HepG2 (cell line): ENCODE results near the gene VAMP2. TPM values are rescaled to one million over a fixed set of nuclear protein-coding genes. Genes with fewer than 3 reads are reported as not detected.

Source experiments
- ATAC-seq: fragments of 200-7000 bp; cut with Tn5 transposase; 3 replicates; pipeline ENCODE4 v1.9.1; 2020; ENCODE audit warnings: mild to moderate bottlenecking, moderate library complexity
- BruUV-seq: library from RNA; stranded (reverse); fragments of 400-500 nt; replicated peaks from 2 replicates; lab custom pipeline; 2021; lab: Mats Ljungman, UMichigan
- CTCF ChIA-PET: fragments of 300-600 bp; formaldehyde crosslinking; extraction: SDS; loops from one replicate; lab custom pipeline; 2021; ENCODE audit warnings: low total read pairs, inconsistent platforms, low intra/inter-chr PET ratio; lab: Yijun Ruan, JAX
- POLR2A ChIA-PET: fragments of 350-600 bp; sonication (Branson Sonifier 250); formaldehyde crosslinking; loops from one replicate; lab custom pipeline; 2020; ENCODE audit warnings: antibody characterized with exemption, inconsistent platforms; lab: Yijun Ruan, JAX
- DNase-seq: peaks from one replicate; pipeline ENCODE4 v3.0.0-alpha.2; 2015; ENCODE audit warnings: low spot score
- FAIRE-seq: peaks from 3 replicates; lab custom pipeline; 2011; peaks lifted over from hg19 to GRCh38; lab: Jason Lieb, UNC
- H2AFZ ChIP-seq: one replicate; pipeline ENCODE4 v1.6.1; 2011; ENCODE audit warnings: low read length, inconsistent platforms
- H3K27ac ChIP-seq: fragments of 300-600 bp; 3 replicates; pipeline ENCODE4 v1.8.0; 2011; ENCODE audit warnings: mixed run types, mild to moderate bottlenecking, mixed read lengths, low read length, inconsistent platforms; ENCODE audit not compliant: insufficient read depth; ENCODE audit errors: extremely low read length
- H3K27me3 ChIP-seq, 2 experiments: fragments of 200-600 bp in 1 of 2; 2 replicates in 1 of 2; 3 replicates in 1 of 2; pipeline versions ENCODE4 v1.6.0 to v1.8.0; 2011; ENCODE audit warnings: low read length in 2 of 2, mild to moderate bottlenecking in 2 of 2, moderate library complexity in 2 of 2, inconsistent platforms in 1 of 2; ENCODE audit not compliant: insufficient read depth in 2 of 2, control insufficient read depth in 1 of 2
- H3K36me3 ChIP-seq, 2 experiments: fragments of 200-600 bp in 1 of 2; replicated peaks in 1 of 2; 2 replicates in 1 of 2; 3 replicates in 1 of 2; pipeline versions ENCODE4 v1.5.1 to v1.8.0; 2011; ENCODE audit warnings: low read length in 2 of 2, inconsistent platforms in 1 of 2; ENCODE audit not compliant: insufficient read depth in 2 of 2, control insufficient read depth in 1 of 2
- H3K4me1 ChIP-seq: 2 replicates; pipeline ENCODE4 v1.5.1; 2012; ENCODE audit warnings: low read length, inconsistent platforms; ENCODE audit not compliant: insufficient read depth
- H3K4me2 ChIP-seq: 2 replicates; pipeline ENCODE4 v1.6.0; 2011; ENCODE audit warnings: low read depth, low read length, inconsistent platforms
- H3K4me3 ChIP-seq, 3 experiments: fragments of 200-600 bp in 1 of 3; sonication (generic), shearing (Covaris generic) in 1 of 3; replicated peaks in 1 of 3; 2 replicates each; pipeline ENCODE4 v1.5.1; 2011 to 2016; ENCODE audit warnings: low read length in 3 of 3, inconsistent platforms in 2 of 3, low read depth in 2 of 3, mild to moderate bottlenecking in 2 of 3, control low read depth in 1 of 3, mixed read lengths in 1 of 3; ENCODE audit not compliant: insufficient read depth in 1 of 3
- H3K79me2 ChIP-seq: one replicate; pipeline ENCODE4 v1.6.1; 2011; ENCODE audit warnings: low read length, inconsistent platforms; ENCODE audit not compliant: insufficient read depth
- H3K9ac ChIP-seq: 2 replicates; pipeline ENCODE4 v1.6.0; 2011; ENCODE audit warnings: mild to moderate bottlenecking, low read depth, low read length, inconsistent platforms; ENCODE audit not compliant: insufficient read depth
- H3K9me3 ChIP-seq: 2 replicates; pipeline ENCODE4 v1.5.1; 2012; ENCODE audit warnings: mild to moderate bottlenecking, low read length
- H4K20me1 ChIP-seq: 2 replicates; pipeline ENCODE4 v1.6.0; 2011; ENCODE audit warnings: inconsistent platforms, mild to moderate bottlenecking, low read length, moderate library complexity; ENCODE audit not compliant: insufficient read depth
- HNF1A ChIP-seq, 2 experiments: sonication (generic) in 1 of 2; formaldehyde crosslinking in 1 of 2; IDR thresholded peaks; 2 replicates each; pipeline versions ENCODE4 v1.4.0 to v1.6.1; 2016 to 2020; ENCODE audit warnings: borderline replicate concordance in 1 of 2, low read depth in 1 of 2, mild to moderate bottlenecking in 1 of 2, missing genetic modification reagents in 1 of 2
- KDM5B ChIP-seq: sonication (generic); formaldehyde crosslinking; IDR thresholded peaks from 2 replicates; pipeline ENCODE4 v1.4.0; 2020; ENCODE audit warnings: missing genetic modification reagents, mild to moderate bottlenecking, borderline replicate concordance
- RBFOX2 ChIP-seq: fragments of 200-400 bp; formaldehyde crosslinking; IDR thresholded peaks from 2 replicates; pipeline ENCODE4 v1.6.1; 2017; ENCODE audit warnings: low read depth, mild to moderate bottlenecking, low read length
- WGBS: methylation state at CpG from one replicate; pipeline ENCODE4 v1.1.6; 2017; ENCODE audit warnings: low lambda C conversion rate; 5-methylcytosine and 5-hydroxymethylcytosine counted together
- in situ Hi-C: cut with HindIII; loops from 2 replicates; pipeline ENCODE4 v1.10.0; 2017; ENCODE audit warnings: low pct_unique_long_range_greater_than_20kb; ENCODE audit not compliant: extremely low pct_ligation_motif_present
- intact Hi-C: fragments of 100-400 bp; cut with micrococcal nuclease; formaldehyde crosslinking; loops from one replicate; pipeline ENCODE4 v1.10.0; 2022; ENCODE audit not compliant: unreplicated experiment
- polyA plus RNA-seq, 8 experiments: library from polyadenylated mRNA; depleted of rRNA in 3 of 8; stranded (reverse) in 7 of 8; unstranded in 1 of 8; fragments of >200 nt; fragmentation: Illumina TruSeq in 4 of 8; extraction: Trizol in 4 of 8; gene quantifications; 2 replicates each; pipeline versions ENCODE4 v1.2.1 to v1.2.3, GENCODE V29; 2011 to 2016; ENCODE audit warnings: low read depth in 4 of 8, missing spikeins in 1 of 8, mixed read lengths in 1 of 8; ENCODE audit not compliant: insufficient read depth in 1 of 8
- total RNA-seq, 5 experiments: library from RNA; depleted of rRNA; stranded (reverse); fragments of >200 nt; fragmentation: Illumina TruSeq; extraction: Trizol; gene quantifications; 2 replicates each; pipeline ENCODE4 v1.2.3, GENCODE V29; 2016; ENCODE audit warnings: low read depth in 1 of 5

VAMP2 gene
- total and polyA plus RNA-seq, 2 of the 13 experiments (the other 11 are each of a cell fraction or from before 2014, with no cell fraction given) = 3.9 to 17.2 TPM

- no TSS peak for BruUV-seq
- no peaks in the 10 kb centered on the region for H4K20me1 ChIP-seq
- TF ChIP-seq HNF1A (IDR thresholded peaks at IDR 0.05; ENCODE audit: low read depth) = no peak
- TF ChIP-seq HNF1A (CRISPR knock-in tag; IDR thresholded peaks at IDR 0.05; ENCODE audit: borderline replicate concordance) = no peak
- 0 out of 2 replicates have a peak, but pooled peaks have one; percentile 16 for TF ChIP-seq RBFOX2
- TF ChIP-seq KDM5B (CRISPR knock-in tag) = no peak
- H3K9ac ChIP-seq = peak overlapping the region; percentile 68; the same call in 1 of the 2 replicates
- peaks cover 13 to 28% of the 10 kb centered on the region in 2 experiments; a peak in 4 of 5 replicates for H3K36me3 ChIP-seq
- H3K4me3 ChIP-seq = peak overlapping the region in 2 of 3 experiments; percentile 68 to 70; a peak in 3 of 6 replicates
- H3K27ac ChIP-seq = no peak overlapping the region
- in situ Hi-C loops = no loop called here
- no peaks in the 10 kb centered on the region for H3K9me3 ChIP-seq
- CTCF ChIA-PET = no interaction called here
- H3K4me1 ChIP-seq = peaks cover 46% of the 10 kb centered on the region
- H3K4me2 ChIP-seq = peak overlapping the region; percentile 65
- H2AFZ ChIP-seq = no peak overlapping the region
- intact Hi-C loops = no loop called here
- H3K79me2 ChIP-seq = peaks cover 4% of the 10 kb centered on the region
- ATAC-seq (no peak), FAIRE-seq (no peak), DNase-seq (no peak)
- POLR2A ChIA-PET = interaction anchor here (1.7 kb wide), 1 partner anchor 12 kb away, joined by 7 read pairs; no protein-coding TSS in a partner anchor
- no peaks in the 10 kb centered on the region for H3K27me3 ChIP-seq
- WGBS = 94% methylated on average over 31 of the region's 38 CpGs
These were observed 11.6 kb downstream of the VAMP2 start for GRCh38 chr17:8151120-8151640.
